Activated CD4-positive, alpha-beta T cell treated with anti-CD3 and anti-CD28 coated beads, Interleukin-2, amount 10 ng/mL, durations not matched to agents 7 days and 5 days (primary cell): Measurements from ENCODE around the gene HUNK. TPM values are rescaled to one million over a fixed set of nuclear protein-coding genes. Genes with fewer than 3 reads are reported as not detected.
A peak's percentile ranks its signal among the peaks of the same experiment; 100 is the strongest.

Source experiments
- CTCF ChIA-PET: fragments of 350-600 bp; sonication (Branson Sonifier 250); formaldehyde crosslinking; loops from one replicate; lab custom pipeline; 2021; ENCODE audit warnings: antibody characterized with exemption; lab: Charles Lee
- POLR2A ChIA-PET: fragments of 350-600 bp; sonication (Branson Sonifier 250); formaldehyde crosslinking; loops from one replicate; lab custom pipeline; 2021; ENCODE audit warnings: antibody characterized with exemption; lab: Charles Lee
- DNase-seq: peaks from one replicate; pipeline ENCODE4 v3.0.0-alpha.2; 2020
- H3K27ac Mint-ChIP-seq: one replicate; pipeline ENCODE4 v1.8.0; 2021; ENCODE audit warnings: mild to moderate bottlenecking, moderate library complexity, mixed read lengths
- H3K27me3 Mint-ChIP-seq: one replicate; pipeline ENCODE4 v1.8.0; 2021; ENCODE audit warnings: mixed read lengths
- H3K36me3 Mint-ChIP-seq: one replicate; pipeline ENCODE4 v1.8.0; 2021; ENCODE audit warnings: low read depth, mixed read lengths
- H3K4me1 Mint-ChIP-seq: one replicate; pipeline ENCODE4 v1.8.0; 2021; ENCODE audit warnings: mixed read lengths
- H3K4me3 Mint-ChIP-seq: one replicate; pipeline ENCODE4 v1.8.0; 2021; ENCODE audit warnings: mild to moderate bottlenecking, moderate library complexity, mixed read lengths
- H3K9me3 Mint-ChIP-seq: one replicate; pipeline ENCODE4 v1.8.0; 2021; ENCODE audit warnings: mixed read lengths
- total RNA-seq, 2 experiments: library from RNA; stranded (reverse); gene quantifications; one replicate each; pipeline ENCODE4 v1.2.3, GENCODE V29; 2021

Gene HUNK
- total RNA-seq, result under 1 TPM; 0.15 to 0.17 TPM

GRCh38 chr21:31872452-31873274, at the start of gene HUNK:
Gene HUNK, plus strand, starts transcription at chr21:31873020. Its CDS starts 655 bp downstream, at chr21:31873675.
- peaks cover 8% of the 10 kb centered on the region for H3K4me1 Mint-ChIP-seq
- H3K27ac Mint-ChIP-seq, result no peak within 1 kb of the TSS
- no peaks in the 10 kb centered on the region for H3K9me3 Mint-ChIP-seq
- peak within 1 kb of the TSS; percentile 68 for H3K4me3 Mint-ChIP-seq
- H3K27me3 Mint-ChIP-seq, result peaks cover 63% of the 10 kb centered on the region
- peak; percentile 9 for DNase-seq
- POLR2A ChIA-PET, result no interaction called here
- H3K36me3 Mint-ChIP-seq, result no peaks in the 10 kb centered on the region
- CTCF ChIA-PET, result no interaction called here

- POLR2A ChIA-PET, result no interaction called here
- Mint-ChIP-seq H3K36me3 (no peaks in the 10 kb centered on the region), H3K4me1 (no peaks in the 10 kb centered on the region), H3K9me3 (no peaks in the 10 kb centered on the region), H3K27ac (no peak overlapping the region), H3K4me3 (no peak overlapping the region), H3K27me3 (peaks cover 3% of the 10 kb centered on the region)
- CTCF ChIA-PET, result no interaction called here
- no peak for DNase-seq
These were observed 42.9 kb upstream of the HUNK start for GRCh38 chr21:31829736-31830472.

GRCh38 chr21:31830701-31831100, 42.1 kb upstream of the HUNK start:
- ChIA-PET POLR2A (no interaction called here), CTCF (no interaction called here)
- H3K27me3 Mint-ChIP-seq, result peaks cover 9% of the 10 kb centered on the region
- H3K4me3 Mint-ChIP-seq, result no peak overlapping the region
- no peaks in the 10 kb centered on the region for H3K9me3 Mint-ChIP-seq
- no peaks in the 10 kb centered on the region for H3K4me1 Mint-ChIP-seq
- H3K36me3 Mint-ChIP-seq, result no peaks in the 10 kb centered on the region
- no peak overlapping the region for H3K27ac Mint-ChIP-seq
- no peak for DNase-seq

GRCh38 chr21:31837041-31837440, 35.8 kb upstream of the HUNK start:
- no peaks in the 10 kb centered on the region for H3K4me1 Mint-ChIP-seq
- H3K36me3 Mint-ChIP-seq, result no peaks in the 10 kb centered on the region
- ChIA-PET POLR2A (no interaction called here), CTCF (interaction anchor here (0.6 kb wide), 1 partner anchor 65 kb away, joined by 3 read pairs; no protein-coding TSS in a partner anchor)
- no peak overlapping the region for H3K4me3 Mint-ChIP-seq
- peaks cover 13% of the 10 kb centered on the region for H3K27me3 Mint-ChIP-seq
- no peaks in the 10 kb centered on the region for H3K9me3 Mint-ChIP-seq
- H3K27ac Mint-ChIP-seq, result no peak overlapping the region
- DNase-seq, result no peak

- Mint-ChIP-seq H3K4me1 (no peaks in the 10 kb centered on the region), H3K27ac (no peak overlapping the region), H3K4me3 (no peak overlapping the region), H3K9me3 (no peaks in the 10 kb centered on the region), H3K36me3 (no peaks in the 10 kb centered on the region), H3K27me3 (peaks cover 13% of the 10 kb centered on the region)
- DNase-seq, result no peak
- POLR2A ChIA-PET, result no interaction called here
- CTCF ChIA-PET, result interaction anchor here (0.5 to 0.6 kb wide), 2 partner anchors 64 to 751 kb away, joined by 3 read pairs; no protein-coding TSS in a partner anchor
These were observed 35.0 kb upstream of the HUNK start for GRCh38 chr21:31837618-31838390.

GRCh38 chr21:31838586-31839355, 34.0 kb upstream of the HUNK start:
- ChIA-PET POLR2A (no interaction called here), CTCF (no interaction called here)
- Mint-ChIP-seq H3K27ac (no peak overlapping the region), H3K9me3 (no peaks in the 10 kb centered on the region), H3K36me3 (no peaks in the 10 kb centered on the region), H3K27me3 (peaks cover 15% of the 10 kb centered on the region), H3K4me1 (no peaks in the 10 kb centered on the region), H3K4me3 (no peak overlapping the region)
- no peak for DNase-seq

GRCh38 chr21:31844206-31844605, 28.6 kb upstream of the HUNK start:
- Mint-ChIP-seq H3K4me1 (no peaks in the 10 kb centered on the region), H3K27ac (no peak overlapping the region), H3K36me3 (no peaks in the 10 kb centered on the region), H3K9me3 (no peaks in the 10 kb centered on the region), H3K27me3 (peaks cover 9% of the 10 kb centered on the region), H3K4me3 (no peak overlapping the region)
- no peak for DNase-seq
- POLR2A ChIA-PET, result no interaction called here
- CTCF ChIA-PET, result no interaction called here

- Mint-ChIP-seq H3K9me3 (no peaks in the 10 kb centered on the region), H3K36me3 (no peaks in the 10 kb centered on the region), H3K27me3 (peaks cover 9% of the 10 kb centered on the region), H3K27ac (no peak overlapping the region), H3K4me1 (no peaks in the 10 kb centered on the region), H3K4me3 (no peak overlapping the region)
- DNase-seq, result no peak
- POLR2A ChIA-PET, result no interaction called here
- CTCF ChIA-PET, result no interaction called here
These were observed 27.6 kb upstream of the HUNK start for GRCh38 chr21:31845151-31845729.

- ChIA-PET POLR2A (no interaction called here), CTCF (no interaction called here)
- Mint-ChIP-seq H3K4me3 (no peak overlapping the region), H3K27me3 (peaks cover 9% of the 10 kb centered on the region), H3K9me3 (no peaks in the 10 kb centered on the region), H3K4me1 (no peaks in the 10 kb centered on the region), H3K27ac (no peak overlapping the region), H3K36me3 (no peaks in the 10 kb centered on the region)
- no peak for DNase-seq
These were observed 26.1 kb upstream of the HUNK start for GRCh38 chr21:31846690-31847089.

GRCh38 chr21:31847761-31848160, 25.1 kb upstream of the HUNK start:
- Mint-ChIP-seq H3K27me3 (peaks cover 9% of the 10 kb centered on the region), H3K27ac (no peak overlapping the region), H3K36me3 (no peaks in the 10 kb centered on the region), H3K4me3 (no peak overlapping the region), H3K9me3 (no peaks in the 10 kb centered on the region), H3K4me1 (no peaks in the 10 kb centered on the region)
- DNase-seq, result no peak
- CTCF ChIA-PET, result no interaction called here
- POLR2A ChIA-PET, result no interaction called here

- H3K27ac Mint-ChIP-seq, result no peak overlapping the region
- no peak for DNase-seq
- H3K27me3 Mint-ChIP-seq, result peaks cover 9% of the 10 kb centered on the region
- H3K36me3 Mint-ChIP-seq, result no peaks in the 10 kb centered on the region
- ChIA-PET CTCF (interaction anchor here (0.6 kb wide), 1 partner anchor 1352 kb away, joined by 3 read pairs; no protein-coding TSS in a partner anchor), POLR2A (no interaction called here)
- no peaks in the 10 kb centered on the region for H3K4me1 Mint-ChIP-seq
- no peak overlapping the region for H3K4me3 Mint-ChIP-seq
- H3K9me3 Mint-ChIP-seq, result no peaks in the 10 kb centered on the region
These were observed 24.4 kb upstream of the HUNK start for GRCh38 chr21:31848326-31848985.
